ENCODE results near the gene SPCS1. TPM values are rescaled to one million over a fixed set of nuclear protein-coding genes. Genes with fewer than 3 reads are reported as not detected.

SPCS1 gene
- polyA plus RNA-seq, 1 donor (not counting 4 experiments of a cell fraction or from before 2014, with no cell fraction given), result 140 TPM

DNA sequence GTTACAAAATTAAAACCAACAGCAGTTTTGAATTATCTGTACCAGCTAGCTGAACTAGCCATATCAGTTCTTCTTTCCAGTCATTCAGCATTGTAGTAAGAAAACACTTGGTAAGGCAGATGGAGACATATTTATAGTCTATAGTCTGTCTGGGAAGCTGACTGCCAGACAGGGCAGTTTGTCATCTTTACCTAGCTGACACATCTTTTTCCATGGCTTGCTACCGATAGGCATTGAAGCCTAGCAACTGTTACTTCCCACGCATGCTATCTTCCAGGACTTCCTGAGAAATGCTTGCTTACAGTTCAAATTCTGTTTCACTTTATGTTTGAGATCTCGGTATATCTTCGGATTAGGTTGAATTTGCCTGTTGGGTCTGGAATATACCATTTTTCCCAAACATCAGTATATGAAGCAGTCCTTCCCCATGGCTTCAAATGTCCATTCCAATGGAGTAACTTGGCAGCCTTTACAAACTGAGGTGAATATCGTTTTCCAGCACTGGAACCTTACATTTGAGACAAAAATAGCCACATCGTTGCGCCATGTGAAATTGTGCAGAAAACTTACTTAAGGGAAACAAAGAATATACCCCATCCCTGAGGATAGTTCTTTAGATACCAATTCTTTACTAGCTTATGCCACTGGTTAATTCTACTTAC, 11.2 kb upstream of the SPCS1 start:
- Histone ChIP-seq H3K9ac (ENCODE audit: control insufficient read depth, extremely low read depth, insufficient read depth, low read length) (no peak overlapping the region), H3K79me2 (ENCODE audit: control insufficient read depth, insufficient read depth, low read length) (peaks cover 15% of the 10 kb centered on the region), H3K36me3 (ENCODE audit: control insufficient read depth in 2 of 2, extremely low read depth in 1 of 2, insufficient read depth in 2 of 2, low read length in 2 of 2) (peaks cover 42 to 45% of the 10 kb centered on the region in 2 experiments), H3K9me3 (ENCODE audit: control insufficient read depth, low read depth, low read length) (no peaks in the 10 kb centered on the region), H3K27me3 (ENCODE audit: control insufficient read depth, extremely low read depth, insufficient read depth, low read length) (no peaks in the 10 kb centered on the region), H4K20me1 (ENCODE audit: control insufficient read depth, extremely low read depth, insufficient read depth, low read length) (peaks cover 5% of the 10 kb centered on the region), H2AFZ (ENCODE audit: control insufficient read depth, low read length) (no peak overlapping the region), H3K9me1 (ENCODE audit: control insufficient read depth, extremely low read depth, insufficient read depth, low read length) (no peaks in the 10 kb centered on the region), H3K4me3 (ENCODE audit: control insufficient read depth in 2 of 3, extremely low read depth in 1 of 3, insufficient read depth in 2 of 3, low read depth in 1 of 3, low read length in 3 of 3) (no peak overlapping the region), H3K27ac (ENCODE audit: control insufficient read depth, insufficient read depth, low read length) (no peak overlapping the region), H3K4me1 (ENCODE audit: control insufficient read depth, extremely low read depth, insufficient read depth, low read length) (no peaks in the 10 kb centered on the region), H3K4me2 (ENCODE audit: control insufficient read depth, extremely low read depth, insufficient read depth, low read depth, low read length) (no peak overlapping the region)
- TF ChIP-seq CTCF (optimal IDR thresholded peaks at IDR 0.05 in 1 of 3, IDR thresholded peaks at IDR 0.05 in 1 of 3, conservative IDR thresholded peaks at IDR 0.05 in 1 of 3; ENCODE audit: extremely low read depth in 1 of 3, insufficient read depth in 2 of 3, low read length in 3 of 3), result no peak
- TF ChIP-seq EZH2 (IDR thresholded peaks at IDR 0.05; ENCODE audit: low read length), result no peak
- no peak for FAIRE-seq
- DNase-seq (ENCODE audit: low read depth, low spot score), result no peak
- dilution Hi-C loops (cut with MboI; ENCODE audit: extremely low pct_ligation_motif_present, low sequenced_read_pairs), result no loop called here

DNA sequence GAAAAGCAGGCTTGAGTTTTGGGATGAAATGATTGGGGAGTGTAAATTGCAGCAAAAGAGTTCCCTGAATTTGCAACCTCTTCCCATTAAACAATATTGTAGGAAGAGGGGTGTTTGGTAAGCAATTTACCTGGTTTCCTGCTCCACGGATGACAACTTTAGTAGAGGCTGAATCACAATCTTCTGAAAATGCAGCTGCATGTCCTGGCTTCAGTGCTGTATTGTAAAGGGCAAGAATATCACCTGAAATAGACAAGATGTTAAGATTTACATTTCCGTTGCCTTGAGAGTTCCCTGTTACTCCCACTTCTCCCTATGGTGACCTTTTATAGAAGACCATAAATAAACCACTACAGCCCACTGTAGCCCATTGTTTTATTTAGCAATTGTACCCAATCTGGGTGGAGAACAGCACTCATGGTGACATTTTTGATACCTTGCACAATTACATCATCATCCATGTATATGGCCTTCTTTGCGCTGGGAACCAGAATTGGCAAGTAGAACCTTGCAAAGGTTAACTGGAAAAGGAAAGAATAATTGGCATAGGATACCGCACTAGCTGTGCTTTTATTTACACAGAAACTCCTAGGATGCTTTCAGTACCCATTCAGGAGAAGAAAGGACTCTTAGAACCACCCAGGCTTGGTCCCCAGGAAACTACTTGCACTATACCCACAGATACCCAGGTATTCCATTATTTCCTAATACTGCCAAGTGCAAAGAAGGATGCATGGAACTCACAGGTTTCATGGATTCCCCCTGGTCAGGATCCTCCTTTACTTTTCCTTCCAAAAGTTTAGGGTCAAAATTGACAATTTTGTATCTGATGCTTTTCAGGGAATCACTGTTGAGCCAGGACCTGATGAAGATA, 9.9 kb upstream of the SPCS1 start:
- dilution Hi-C loops (cut with MboI; ENCODE audit: extremely low pct_ligation_motif_present, low sequenced_read_pairs), result no loop called here
- H3K27me3 ChIP-seq (ENCODE audit: control insufficient read depth, extremely low read depth, insufficient read depth, low read length), result no peaks in the 10 kb centered on the region
- peaks cover 6% of the 10 kb centered on the region for H3K79me2 ChIP-seq (ENCODE audit: control insufficient read depth, insufficient read depth, low read length)

More for the DNA sequence above, 9.9 kb upstream of the SPCS1 start:
- FAIRE-seq (no peak), DNase-seq (ENCODE audit: low read depth, low spot score) (no peak)
- Histone ChIP-seq H2AFZ (ENCODE audit: control insufficient read depth, low read length) (no peak overlapping the region), H3K9me3 (ENCODE audit: control insufficient read depth, low read depth, low read length) (no peaks in the 10 kb centered on the region), H3K9me1 (ENCODE audit: control insufficient read depth, extremely low read depth, insufficient read depth, low read length) (no peaks in the 10 kb centered on the region), H3K36me3 (ENCODE audit: control insufficient read depth in 2 of 2, extremely low read depth in 1 of 2, insufficient read depth in 2 of 2, low read length in 2 of 2) (peaks cover 32 to 37% of the 10 kb centered on the region in 2 experiments), H3K4me2 (ENCODE audit: control insufficient read depth, extremely low read depth, insufficient read depth, low read depth, low read length) (no peak overlapping the region), H3K4me3 (ENCODE audit: control insufficient read depth in 2 of 3, extremely low read depth in 1 of 3, insufficient read depth in 2 of 3, low read depth in 1 of 3, low read length in 3 of 3) (no peak overlapping the region), H3K9ac (ENCODE audit: control insufficient read depth, extremely low read depth, insufficient read depth, low read length) (no peak overlapping the region), H3K27ac (ENCODE audit: control insufficient read depth, insufficient read depth, low read length) (no peak overlapping the region), H3K4me1 (ENCODE audit: control insufficient read depth, extremely low read depth, insufficient read depth, low read length) (no peaks in the 10 kb centered on the region), H4K20me1 (ENCODE audit: control insufficient read depth, extremely low read depth, insufficient read depth, low read length) (peaks cover 5% of the 10 kb centered on the region)
- no peak for TF ChIP-seq EZH2 (IDR thresholded peaks at IDR 0.05; ENCODE audit: low read length)
- TF ChIP-seq CTCF (optimal IDR thresholded peaks at IDR 0.05 in 1 of 3, IDR thresholded peaks at IDR 0.05 in 1 of 3, conservative IDR thresholded peaks at IDR 0.05 in 1 of 3; ENCODE audit: extremely low read depth in 1 of 3, insufficient read depth in 2 of 3, low read length in 3 of 3), result no peak

Measured in keratinocyte (primary cell).